Measurements from ENCODE around the gene HSPB8.

The HSPB8 gene

GRCh38 chr12:119156401-119157044, 22.2 kb upstream of the HSPB8 start:
- no peak overlapping the region for H3K4me3 Mint-ChIP-seq
- no peak for DNase-seq (ENCODE audit: low spot score)
- H3K27me3 Mint-ChIP-seq (ENCODE audit: low read depth): peaks cover 4% of the 10 kb centered on the region
- no peak overlapping the region for H3K27ac Mint-ChIP-seq
- no peaks in the 10 kb centered on the region for H3K36me3 Mint-ChIP-seq (ENCODE audit: low read depth)
- no peaks in the 10 kb centered on the region for H3K4me1 Mint-ChIP-seq (ENCODE audit: low read depth)
- H3K9me3 Mint-ChIP-seq: no peaks in the 10 kb centered on the region

- DNase-seq (ENCODE audit: low spot score): no peak
- Mint-ChIP-seq H3K4me3 (no peak overlapping the region), H3K4me1 (ENCODE audit: low read depth) (no peaks in the 10 kb centered on the region), H3K9me3 (no peaks in the 10 kb centered on the region), H3K36me3 (ENCODE audit: low read depth) (no peaks in the 10 kb centered on the region), H3K27ac (no peak overlapping the region), H3K27me3 (ENCODE audit: low read depth) (peaks cover 4% of the 10 kb centered on the region)
Measured at GRCh38 chr12:119157528-119157927, 21.2 kb upstream of the HSPB8 start.

- no peak overlapping the region for H3K27ac Mint-ChIP-seq
- no peaks in the 10 kb centered on the region for H3K9me3 Mint-ChIP-seq
- H3K4me1 Mint-ChIP-seq (ENCODE audit: low read depth): no peaks in the 10 kb centered on the region
- no peak for DNase-seq (ENCODE audit: low spot score)
- no peak overlapping the region for H3K4me3 Mint-ChIP-seq
- H3K36me3 Mint-ChIP-seq (ENCODE audit: low read depth): no peaks in the 10 kb centered on the region
- H3K27me3 Mint-ChIP-seq (ENCODE audit: low read depth): peaks cover 4% of the 10 kb centered on the region
Measured at GRCh38 chr12:119157978-119158377, 20.8 kb upstream of the HSPB8 start.

- Mint-ChIP-seq H3K9me3 (no peaks in the 10 kb centered on the region), H3K27me3 (ENCODE audit: low read depth) (peaks cover 4% of the 10 kb centered on the region), H3K36me3 (ENCODE audit: low read depth) (no peaks in the 10 kb centered on the region), H3K4me1 (ENCODE audit: low read depth) (no peaks in the 10 kb centered on the region), H3K27ac (no peak overlapping the region), H3K4me3 (no peak overlapping the region)
- no peak for DNase-seq (ENCODE audit: low spot score)
Measured at GRCh38 chr12:119158402-119158801, 20.3 kb upstream of the HSPB8 start.

GRCh38 chr12:119159844-119160243, 18.9 kb upstream of the HSPB8 start:
- Mint-ChIP-seq H3K36me3 (ENCODE audit: low read depth) (no peaks in the 10 kb centered on the region), H3K4me1 (ENCODE audit: low read depth) (no peaks in the 10 kb centered on the region), H3K4me3 (no peak overlapping the region), H3K27me3 (ENCODE audit: low read depth) (no peaks in the 10 kb centered on the region), H3K27ac (no peak overlapping the region), H3K9me3 (no peaks in the 10 kb centered on the region)
- no peak for DNase-seq (ENCODE audit: low spot score)

GRCh38 chr12:119167902-119168301, 10.8 kb upstream of the HSPB8 start:
- no peaks in the 10 kb centered on the region for H3K4me1 Mint-ChIP-seq (ENCODE audit: low read depth)
- no peak for DNase-seq (ENCODE audit: low spot score)
- H3K4me3 Mint-ChIP-seq: no peak overlapping the region
- H3K27me3 Mint-ChIP-seq (ENCODE audit: low read depth): no peaks in the 10 kb centered on the region
- no peak overlapping the region for H3K27ac Mint-ChIP-seq
- H3K9me3 Mint-ChIP-seq: no peaks in the 10 kb centered on the region
- no peaks in the 10 kb centered on the region for H3K36me3 Mint-ChIP-seq (ENCODE audit: low read depth)

- Mint-ChIP-seq H3K4me1 (ENCODE audit: low read depth) (no peaks in the 10 kb centered on the region), H3K4me3 (no peak overlapping the region), H3K27ac (no peak overlapping the region), H3K36me3 (ENCODE audit: low read depth) (no peaks in the 10 kb centered on the region), H3K9me3 (no peaks in the 10 kb centered on the region), H3K27me3 (ENCODE audit: low read depth) (no peaks in the 10 kb centered on the region)
- no peak for DNase-seq (ENCODE audit: low spot score)
Measured at GRCh38 chr12:119168721-119169120, 10.0 kb upstream of the HSPB8 start.

- Mint-ChIP-seq H3K4me1 (ENCODE audit: low read depth) (no peaks in the 10 kb centered on the region), H3K36me3 (ENCODE audit: low read depth) (no peaks in the 10 kb centered on the region), H3K27ac (no peak overlapping the region), H3K27me3 (ENCODE audit: low read depth) (no peaks in the 10 kb centered on the region), H3K4me3 (no peak overlapping the region), H3K9me3 (no peaks in the 10 kb centered on the region)
- DNase-seq (ENCODE audit: low spot score): no peak
Measured at GRCh38 chr12:119169150-119169549, 9.6 kb upstream of the HSPB8 start.

GRCh38 chr12:119171291-119171690, 7.4 kb upstream of the HSPB8 start:
- no peaks in the 10 kb centered on the region for H3K36me3 Mint-ChIP-seq (ENCODE audit: low read depth)
- H3K9me3 Mint-ChIP-seq: no peaks in the 10 kb centered on the region
- no peaks in the 10 kb centered on the region for H3K4me1 Mint-ChIP-seq (ENCODE audit: low read depth)
- no peaks in the 10 kb centered on the region for H3K27me3 Mint-ChIP-seq (ENCODE audit: low read depth)
- no peak overlapping the region for H3K27ac Mint-ChIP-seq
- no peak overlapping the region for H3K4me3 Mint-ChIP-seq
- DNase-seq (ENCODE audit: low spot score): no peak

- H3K27ac Mint-ChIP-seq: no peak overlapping the region
- no peaks in the 10 kb centered on the region for H3K9me3 Mint-ChIP-seq
- H3K4me1 Mint-ChIP-seq (ENCODE audit: low read depth): no peaks in the 10 kb centered on the region
- no peaks in the 10 kb centered on the region for H3K36me3 Mint-ChIP-seq (ENCODE audit: low read depth)
- H3K4me3 Mint-ChIP-seq: no peak overlapping the region
- no peak for DNase-seq (ENCODE audit: low spot score)
- H3K27me3 Mint-ChIP-seq (ENCODE audit: low read depth): no peaks in the 10 kb centered on the region
Measured at GRCh38 chr12:119171691-119172425, 6.9 kb upstream of the HSPB8 start.

GRCh38 chr12:119175081-119175480, 3.6 kb upstream of the HSPB8 start:
- Mint-ChIP-seq H3K9me3 (no peaks in the 10 kb centered on the region), H3K36me3 (ENCODE audit: low read depth) (no peaks in the 10 kb centered on the region), H3K4me3 (no peak overlapping the region), H3K4me1 (ENCODE audit: low read depth) (no peaks in the 10 kb centered on the region), H3K27me3 (ENCODE audit: low read depth) (peaks cover 3% of the 10 kb centered on the region), H3K27ac (no peak overlapping the region)
- no peak for DNase-seq (ENCODE audit: low spot score)

GRCh38 chr12:119176267-119177055, 2.3 kb upstream of the HSPB8 start:
- peak; percentile 4 for DNase-seq (ENCODE audit: low spot score)
- Mint-ChIP-seq H3K4me3 (no peak overlapping the region), H3K4me1 (ENCODE audit: low read depth) (no peaks in the 10 kb centered on the region), H3K27ac (no peak overlapping the region), H3K27me3 (ENCODE audit: low read depth) (peaks cover 3% of the 10 kb centered on the region), H3K36me3 (ENCODE audit: low read depth) (no peaks in the 10 kb centered on the region), H3K9me3 (no peaks in the 10 kb centered on the region)

GRCh38 chr12:119177056-119177325, 1.7 kb upstream of the HSPB8 start:
- Mint-ChIP-seq H3K27me3 (ENCODE audit: low read depth) (peaks cover 3% of the 10 kb centered on the region), H3K4me3 (no peak overlapping the region), H3K36me3 (ENCODE audit: low read depth) (no peaks in the 10 kb centered on the region), H3K27ac (no peak overlapping the region), H3K9me3 (no peaks in the 10 kb centered on the region), H3K4me1 (ENCODE audit: low read depth) (no peaks in the 10 kb centered on the region)
- no peak for DNase-seq (ENCODE audit: low spot score)

- H3K9me3 Mint-ChIP-seq: no peaks in the 10 kb centered on the region
- H3K4me1 Mint-ChIP-seq (ENCODE audit: low read depth): no peaks in the 10 kb centered on the region
- peaks cover 3% of the 10 kb centered on the region for H3K27me3 Mint-ChIP-seq (ENCODE audit: low read depth)
- H3K36me3 Mint-ChIP-seq (ENCODE audit: low read depth): no peaks in the 10 kb centered on the region
- H3K4me3 Mint-ChIP-seq: no peak overlapping the region
- no peak for DNase-seq (ENCODE audit: low spot score)
- no peak overlapping the region for H3K27ac Mint-ChIP-seq
Measured at GRCh38 chr12:119177724-119178380, 879 bp upstream of the HSPB8 start.
